Stimulated activated CD4-positive, alpha-beta T cell treated with anti-CD3 and anti-CD28 coated beads, Interleukin-2, amount 100 ng/mL, for 24 hours (primary cell): ENCODE results near the gene IDUA.

Source experiments
- DNase-seq, 2 donors: peaks; one replicate each; pipeline ENCODE4 v3.0.0-alpha.2; 2020

The IDUA gene

DNA sequence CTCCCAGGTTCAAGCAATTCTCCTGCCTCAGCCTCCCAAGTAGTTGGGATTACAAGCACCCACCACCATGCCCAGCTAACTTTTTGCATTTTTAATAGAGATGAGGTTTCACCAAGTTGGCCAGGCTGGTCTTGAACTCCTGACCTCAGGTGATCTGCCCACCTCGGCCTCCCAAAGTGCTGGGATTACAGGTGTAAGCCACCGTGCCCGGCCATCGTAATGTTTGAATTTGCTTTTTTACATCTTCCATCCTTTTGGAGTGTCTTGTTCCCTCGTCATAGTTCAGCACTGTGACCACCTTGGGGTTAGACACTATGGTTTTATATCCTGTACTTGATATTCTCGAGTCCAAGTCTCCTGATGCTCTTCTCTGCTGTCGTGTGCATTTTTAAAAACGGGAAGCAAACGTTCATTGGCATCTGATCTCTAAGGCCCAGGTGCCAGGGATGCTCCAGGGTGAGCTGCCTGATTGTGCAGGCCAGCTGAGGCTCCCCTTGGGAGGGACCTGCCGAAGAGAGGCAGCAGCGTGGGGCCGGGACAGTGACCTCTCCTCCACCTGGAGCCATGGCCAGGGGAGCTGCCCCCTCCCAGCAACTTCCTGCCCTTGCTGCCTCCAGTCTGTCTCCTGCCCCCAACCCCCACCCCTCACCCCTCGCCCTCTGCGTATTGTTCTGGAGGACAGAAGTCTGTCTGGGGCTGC lies 30.2 kb upstream of the IDUA start:
- DNase-seq: no peak

DNA sequence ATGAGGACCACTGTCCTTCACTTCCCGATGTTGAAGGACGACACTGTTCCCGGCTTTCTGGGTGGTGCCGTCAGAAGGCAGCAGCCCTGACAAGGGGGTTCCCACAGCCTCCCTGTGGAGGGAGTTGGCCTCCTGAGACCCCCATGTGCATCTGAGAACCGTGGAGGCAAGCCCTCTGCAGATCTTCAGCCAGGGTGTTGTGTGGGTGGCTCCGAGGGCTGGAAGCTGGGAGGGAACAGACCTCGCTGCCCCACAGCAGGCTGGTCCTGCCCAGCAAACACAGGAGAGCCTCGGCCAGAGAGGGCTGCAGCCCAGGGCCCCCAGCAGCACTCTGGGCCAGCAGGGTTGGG lies 29.6 kb upstream of the IDUA start:
- DNase-seq: no peak

DNA sequence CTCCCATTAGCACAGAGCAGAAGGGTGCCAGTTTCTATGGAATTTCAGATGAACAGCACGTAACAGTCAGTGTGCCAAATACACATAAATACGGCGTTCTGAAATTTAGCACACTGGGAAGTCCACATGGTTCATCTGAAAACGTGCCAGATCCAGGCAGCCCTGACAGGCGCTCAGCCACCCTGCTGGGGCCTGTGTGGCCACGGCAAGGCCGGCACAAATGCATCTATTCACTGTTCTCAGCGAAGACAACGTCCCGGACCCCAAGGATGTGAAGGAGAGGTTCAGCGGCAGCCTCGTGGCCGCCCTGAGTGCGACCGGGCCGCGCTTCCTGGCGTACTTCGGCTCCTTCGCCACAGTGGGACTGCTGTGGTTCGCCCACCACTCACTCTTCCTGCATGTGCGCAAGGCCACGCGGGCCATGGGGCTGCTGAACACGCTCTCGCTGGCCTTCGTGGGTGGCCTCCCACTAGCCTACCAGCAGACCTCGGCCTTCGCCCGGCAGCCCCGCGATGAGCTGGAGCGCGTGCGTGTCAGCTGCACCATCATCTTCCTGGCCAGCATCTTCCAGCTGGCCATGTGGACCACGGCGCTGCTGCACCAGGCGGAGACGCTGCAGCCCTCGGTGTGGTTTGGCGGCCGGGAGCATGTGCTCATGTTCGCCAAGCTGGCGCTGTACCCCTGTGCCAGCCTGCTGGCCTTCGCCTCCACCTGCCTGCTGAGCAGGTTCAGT lies 29.1 kb upstream of the IDUA start:
- no peak for DNase-seq

DNA sequence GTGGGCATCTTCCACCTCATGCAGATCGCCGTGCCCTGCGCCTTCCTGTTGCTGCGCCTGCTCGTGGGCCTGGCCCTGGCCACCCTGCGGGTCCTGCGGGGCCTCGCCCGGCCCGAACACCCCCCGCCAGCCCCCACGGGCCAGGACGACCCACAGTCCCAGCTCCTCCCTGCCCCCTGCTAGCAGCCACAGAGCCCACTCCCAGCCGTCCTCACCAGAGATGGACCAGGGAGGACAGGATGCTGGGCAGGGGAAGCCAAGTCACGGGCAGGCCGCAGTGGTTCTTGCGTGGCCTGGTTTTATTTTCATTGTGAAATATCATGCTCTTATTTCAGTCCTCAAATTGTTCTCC lies 28.6 kb upstream of the IDUA start:
- DNase-seq: no peak

DNA sequence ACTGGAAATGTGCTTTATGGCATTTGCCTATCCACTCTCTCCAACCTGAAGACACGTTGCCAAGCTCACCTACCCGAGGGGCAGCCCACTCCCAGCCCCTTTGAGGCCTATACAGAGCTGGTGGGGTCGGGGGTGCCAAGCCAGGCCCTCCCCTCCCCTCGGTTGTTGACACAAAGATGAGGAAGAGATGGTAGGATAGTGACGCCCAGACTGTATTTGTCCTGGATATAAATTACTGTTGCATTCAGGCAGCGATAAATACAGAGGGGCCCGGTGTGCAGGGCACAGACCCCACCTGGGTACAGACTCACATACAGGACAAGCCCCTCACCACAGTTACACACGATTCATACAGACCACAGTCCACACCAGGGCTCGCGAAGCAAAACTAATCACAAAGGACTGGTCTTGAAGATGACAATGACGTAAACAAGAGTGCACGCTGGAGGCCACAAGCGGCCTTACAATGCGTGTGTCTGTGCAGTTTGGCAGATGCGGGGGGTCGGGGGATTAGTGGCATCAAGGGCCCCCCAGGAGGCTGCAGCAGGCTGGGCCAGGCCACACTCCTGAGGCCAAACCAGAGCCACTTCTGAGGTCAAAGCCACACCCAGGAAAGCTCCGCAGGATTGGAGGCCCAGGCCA lies 28.0 kb upstream of the IDUA start:
- DNase-seq: no peak

DNA sequence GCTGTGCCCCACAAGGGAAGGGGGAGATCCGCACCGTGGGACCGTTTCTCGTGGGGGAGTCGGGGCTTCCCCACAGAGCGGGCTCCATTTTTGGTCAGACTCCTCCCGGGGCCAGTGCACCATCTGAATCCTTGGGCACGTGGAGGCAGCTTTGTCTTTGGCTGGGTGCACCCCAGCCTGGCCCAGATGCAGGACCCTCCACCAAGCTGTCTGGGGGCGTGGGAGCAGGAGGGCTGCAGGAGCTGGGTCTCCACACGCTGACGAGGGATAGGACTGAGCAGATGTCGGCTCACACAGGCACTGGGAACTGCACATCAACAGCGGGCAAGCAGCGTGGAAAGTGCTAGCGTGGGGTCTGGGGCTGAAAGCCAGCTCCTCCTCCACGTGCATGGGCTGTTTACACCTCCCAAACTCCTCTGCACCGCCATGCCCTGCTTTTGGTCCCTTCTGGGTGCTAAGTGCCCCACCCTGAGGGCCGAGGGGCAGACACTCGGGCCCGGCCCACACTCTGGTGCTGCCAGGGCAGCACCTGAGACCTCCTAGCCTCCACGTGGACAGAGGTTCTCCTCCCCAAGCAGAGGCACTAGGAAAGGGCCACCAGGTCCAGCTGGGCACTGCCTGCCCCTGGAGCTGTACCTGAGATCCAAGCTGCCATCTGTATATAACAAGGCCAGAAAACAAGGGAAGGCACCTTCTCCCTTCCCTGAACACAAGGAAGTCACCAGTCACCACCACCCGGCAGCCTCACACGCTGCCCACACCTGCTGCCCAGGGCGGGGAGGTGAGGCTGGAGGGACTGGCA lies 27.3 kb upstream of the IDUA start:
- DNase-seq: no peak

DNA sequence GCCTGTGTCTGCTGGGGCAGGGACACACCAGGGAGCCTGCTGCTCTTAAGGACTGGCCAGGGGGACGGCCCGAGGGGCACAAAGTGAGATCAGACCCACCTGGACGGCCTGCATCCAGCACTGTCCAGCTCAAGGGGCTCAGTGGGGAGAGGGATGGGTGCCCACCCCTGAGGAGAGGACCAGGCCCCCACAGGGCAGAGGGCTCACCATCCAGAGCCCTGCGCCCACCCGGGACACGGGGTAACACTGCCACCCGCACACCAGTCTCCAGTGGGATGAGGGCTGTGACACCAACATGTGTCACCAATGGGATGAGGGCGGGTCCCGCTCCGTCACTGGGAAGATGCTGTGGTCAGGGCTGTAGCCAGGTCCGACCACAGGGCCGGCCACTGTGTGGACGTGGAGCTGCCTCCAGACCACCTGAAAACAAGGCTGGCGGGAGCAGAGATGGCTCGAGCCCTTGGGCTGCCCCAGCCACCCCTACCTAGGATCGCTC lies 26.7 kb upstream of the IDUA start:
- no peak for DNase-seq

DNA sequence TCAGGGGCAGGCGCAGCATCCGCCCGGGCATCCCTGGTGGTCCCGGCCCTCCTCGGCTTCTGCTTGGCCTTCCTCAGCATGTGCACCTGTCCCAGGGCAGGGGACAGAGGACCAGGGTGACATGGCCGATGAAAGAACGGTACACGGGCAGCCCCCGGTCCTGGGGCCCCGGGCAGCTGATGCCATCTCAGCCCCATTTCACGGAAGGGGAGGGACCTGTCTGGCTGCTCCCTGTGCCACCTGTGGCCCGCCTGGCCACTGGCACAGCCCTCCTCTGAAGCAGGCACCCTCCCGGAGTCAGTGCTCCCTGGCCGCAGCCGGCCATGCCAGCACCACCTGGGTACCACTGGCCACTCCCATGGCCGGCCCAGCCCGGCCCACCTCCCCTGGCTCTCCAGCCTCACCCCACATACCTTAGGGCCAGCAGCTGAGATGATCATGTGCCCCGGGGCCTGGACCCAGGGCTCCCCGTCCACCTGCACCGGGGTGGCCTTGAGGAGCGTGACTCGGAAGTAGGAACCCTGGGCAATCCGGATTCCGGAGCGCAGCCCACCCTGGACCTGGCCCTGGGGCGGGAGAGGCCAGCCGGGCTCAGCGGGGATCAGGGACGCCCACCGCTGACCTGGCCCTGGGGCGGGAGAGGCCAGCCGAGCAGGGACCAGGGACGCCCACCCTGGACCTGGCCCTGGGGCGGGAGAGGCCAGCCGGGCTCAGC lies 26.1 kb upstream of the IDUA start:
- DNase-seq: no peak

DNA sequence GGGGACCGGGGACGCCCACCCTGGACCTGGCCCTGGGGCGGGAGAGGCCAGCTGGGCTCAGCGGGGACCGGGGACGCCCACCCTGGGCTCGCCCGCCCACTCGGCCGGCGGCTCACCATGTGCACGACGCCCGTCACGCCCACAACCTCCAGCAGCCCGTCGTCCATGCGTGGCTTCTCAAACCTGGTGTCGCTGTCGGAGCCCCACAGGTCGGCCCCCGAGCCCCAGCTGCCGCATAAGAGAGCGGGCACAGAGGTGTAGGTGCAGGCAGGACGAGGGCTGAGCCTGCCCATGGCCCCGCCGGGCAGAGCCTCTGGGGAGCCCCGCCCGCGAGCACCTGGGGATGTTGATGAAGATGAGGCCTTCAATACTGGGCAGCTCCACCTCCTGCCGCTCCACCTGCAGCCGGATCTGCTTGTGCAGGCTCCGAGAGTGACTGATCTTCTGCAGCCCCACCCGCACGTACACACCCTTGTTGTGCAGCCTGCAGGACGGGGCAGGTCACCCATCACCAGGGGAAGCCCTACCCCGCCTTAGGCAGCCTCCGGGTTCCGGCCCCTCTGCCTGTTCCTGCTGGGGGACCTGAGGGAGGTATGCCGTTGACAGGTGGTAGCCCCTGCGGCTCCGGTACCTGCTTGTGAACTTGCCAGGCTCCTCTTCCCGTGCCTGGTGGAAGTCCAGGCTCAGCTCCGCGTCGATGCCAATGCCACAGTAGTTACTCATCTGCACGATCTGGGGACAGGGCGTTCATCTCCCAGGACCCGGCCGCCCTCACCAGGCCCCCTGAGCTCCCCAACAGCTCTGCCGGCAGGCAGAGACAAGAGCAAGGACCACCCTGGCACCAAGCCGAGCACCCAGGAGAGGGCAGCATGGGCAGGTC lies 25.3 kb upstream of the IDUA start:
- DNase-seq: no peak

DNA sequence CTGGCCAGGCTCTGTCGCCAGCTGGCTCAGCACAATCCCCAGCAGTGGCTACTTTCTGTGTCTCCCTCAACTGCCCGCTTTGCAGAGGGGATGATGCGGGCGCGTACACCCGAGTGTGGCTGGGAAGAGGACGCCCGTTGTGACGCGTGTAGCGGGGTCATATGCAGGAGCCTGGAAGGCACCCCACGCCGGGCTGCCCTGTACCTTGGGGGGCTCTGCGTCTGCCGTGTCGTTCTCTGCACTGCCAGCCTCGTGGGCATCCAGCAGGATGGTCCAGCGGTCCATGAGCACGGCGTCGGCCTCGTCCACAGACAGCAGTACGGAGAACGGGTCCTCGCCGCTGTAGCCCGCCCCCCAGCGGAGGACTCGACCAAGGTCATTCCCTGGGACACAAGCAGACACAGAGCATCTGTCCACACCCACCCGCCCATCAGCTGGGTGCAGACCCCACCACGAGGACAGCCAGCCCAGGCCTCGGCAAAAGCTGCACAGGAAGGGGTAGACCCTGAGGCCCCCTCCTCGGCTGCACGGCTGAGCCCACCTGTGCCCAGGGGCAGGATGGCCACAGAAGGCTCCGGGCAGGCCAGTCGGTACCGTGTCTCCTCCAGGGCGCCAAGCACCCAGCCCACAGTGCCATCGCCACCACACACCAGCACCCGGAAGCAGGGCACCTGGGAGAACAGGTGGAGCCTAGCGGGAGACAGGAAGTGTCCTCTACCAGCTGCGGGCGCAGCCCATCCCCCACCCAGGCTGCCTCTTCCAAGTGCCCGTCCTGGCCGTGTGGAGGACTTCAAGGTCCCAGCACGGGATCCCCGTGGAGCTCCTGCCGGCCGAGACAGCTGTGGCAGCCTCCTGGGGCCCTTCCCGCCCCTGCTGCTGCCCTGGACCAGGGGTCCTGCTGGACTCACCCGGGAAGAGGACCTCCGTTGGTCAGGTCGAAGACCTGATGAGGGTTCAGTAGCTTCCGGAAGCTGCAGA lies 24.3 kb upstream of the IDUA start:
- no peak for DNase-seq

DNA sequence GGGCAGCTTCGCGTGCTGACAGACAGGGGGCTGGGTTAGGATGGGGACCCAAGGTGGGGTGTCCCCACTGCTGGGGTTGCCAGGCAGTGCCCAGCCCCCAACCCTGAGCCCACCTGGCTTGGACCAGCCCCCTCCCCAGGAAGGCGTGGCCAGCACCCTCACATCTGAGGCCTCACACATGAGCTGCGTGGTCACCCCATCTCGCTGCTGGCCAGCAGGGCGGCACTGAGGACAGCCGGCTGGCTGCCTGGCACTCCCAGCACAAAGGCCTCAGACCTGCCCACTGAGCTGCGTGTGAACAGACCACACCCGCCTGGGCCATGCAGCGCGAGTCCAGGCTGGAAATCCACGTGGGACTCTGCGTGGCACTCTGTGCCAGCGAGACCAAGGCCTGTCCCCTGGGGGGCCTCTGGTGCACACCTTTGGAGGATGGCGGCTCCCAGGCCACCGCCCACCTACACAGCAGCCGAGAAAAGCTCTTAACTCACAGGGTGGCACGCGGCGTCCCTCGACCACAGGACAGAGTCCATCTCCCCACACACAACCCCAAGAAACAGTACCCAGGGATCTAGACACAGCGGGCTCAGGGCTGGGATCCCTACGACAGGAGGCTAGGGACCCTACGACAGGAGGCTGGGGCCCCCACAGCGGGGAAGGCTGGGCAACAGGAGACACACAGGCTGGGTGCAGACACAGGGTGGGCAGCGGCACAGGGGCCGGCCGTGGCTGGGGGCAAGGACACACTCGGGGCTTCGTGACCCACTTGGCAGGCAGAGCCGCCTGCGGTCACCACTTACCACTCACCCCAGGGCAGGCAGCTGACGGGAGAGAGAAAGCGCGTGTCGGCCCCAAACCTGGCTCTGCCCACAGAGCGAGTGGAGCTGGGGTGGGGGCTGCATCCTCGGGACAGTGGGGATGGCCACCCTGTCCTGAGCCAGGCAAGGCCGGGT lies 23.3 kb upstream of the IDUA start:
- DNase-seq: no peak

DNA sequence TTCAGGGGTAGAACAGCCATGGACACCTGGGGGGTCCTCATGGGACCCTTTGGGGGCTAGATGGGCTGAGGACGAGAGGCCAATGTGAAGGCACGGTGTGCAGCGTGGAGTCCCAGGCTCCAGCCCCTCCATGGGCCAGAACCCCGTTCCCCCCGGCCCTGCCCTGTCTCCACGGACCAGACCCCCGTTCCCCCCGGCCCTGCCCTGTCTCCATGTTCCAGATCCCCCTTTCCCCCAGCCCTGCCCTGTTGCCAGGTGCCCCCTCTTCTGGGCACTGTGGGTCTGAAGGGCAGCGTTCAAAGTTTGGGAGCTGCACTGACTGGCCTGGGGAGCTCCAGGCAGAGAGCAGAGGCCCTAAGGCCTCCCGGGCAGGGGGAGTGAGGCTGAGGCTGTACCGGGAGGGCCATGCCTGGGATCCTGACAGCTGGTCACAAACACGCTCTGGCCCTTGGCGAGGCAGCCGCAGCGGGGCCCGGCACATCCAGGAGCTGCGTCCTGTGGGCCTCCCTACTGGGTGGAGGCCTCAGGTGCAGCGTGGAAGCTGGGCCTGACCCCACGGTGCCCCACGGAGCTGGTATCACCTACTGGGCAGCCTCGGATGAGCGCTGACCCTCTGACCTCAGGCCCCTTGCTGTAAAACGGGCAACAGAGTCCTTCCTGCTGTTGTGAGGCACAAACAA lies 22.4 kb upstream of the IDUA start:
- DNase-seq: no peak

DNA sequence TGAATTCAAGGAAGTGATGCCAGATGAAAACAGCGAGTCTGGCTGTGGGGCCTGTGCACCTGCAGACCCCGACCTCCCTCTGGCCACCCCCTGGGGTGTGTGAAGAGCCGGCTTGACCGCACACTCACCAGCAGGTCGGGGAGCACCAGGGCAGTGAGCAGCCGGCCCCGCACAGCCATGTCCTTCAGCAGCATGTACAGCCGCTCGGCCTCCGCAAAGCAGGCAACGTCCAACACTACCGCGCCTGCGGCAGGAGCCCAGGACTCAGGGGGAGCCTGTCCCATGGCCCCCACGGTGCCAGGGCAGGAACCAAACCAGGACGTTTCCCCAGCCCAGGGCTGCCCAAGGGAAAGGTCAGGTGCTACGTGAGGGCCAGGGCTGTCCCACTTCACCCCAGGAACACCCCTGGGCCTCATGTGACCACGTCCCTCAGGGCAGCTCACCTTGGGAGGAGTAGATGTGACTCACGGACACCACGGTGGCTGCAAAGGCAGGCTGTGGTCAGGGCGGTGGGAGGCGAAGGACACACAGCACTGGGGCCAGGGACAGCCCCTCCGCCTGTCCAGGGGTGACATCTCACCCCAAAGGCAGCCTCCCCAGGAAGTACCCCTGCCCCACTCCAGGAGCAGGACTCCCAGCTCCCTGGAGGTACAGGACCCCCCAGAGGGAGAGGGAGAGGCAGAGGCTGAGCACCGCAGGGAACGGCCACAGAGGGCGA lies 21.6 kb upstream of the IDUA start:
- DNase-seq: no peak

DNA sequence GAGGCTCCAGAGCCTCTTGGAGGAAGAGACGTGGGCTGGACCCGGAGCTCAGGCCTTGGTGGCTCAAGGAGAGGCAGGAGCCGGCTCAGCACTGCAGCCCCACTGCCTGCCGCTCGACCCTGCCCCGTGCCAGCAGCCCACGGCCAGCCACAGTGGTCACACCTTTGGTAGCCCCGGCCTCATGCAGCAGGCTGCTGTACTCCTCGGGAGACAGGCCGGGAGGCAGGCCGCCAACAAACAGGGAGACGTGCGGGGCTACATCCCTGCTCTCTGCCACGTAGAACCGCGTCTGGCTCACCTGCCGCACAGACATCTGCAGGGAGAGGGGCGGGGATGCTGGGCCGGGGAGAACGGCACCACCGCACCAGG lies 21.1 kb upstream of the IDUA start:
- no peak for DNase-seq

DNA sequence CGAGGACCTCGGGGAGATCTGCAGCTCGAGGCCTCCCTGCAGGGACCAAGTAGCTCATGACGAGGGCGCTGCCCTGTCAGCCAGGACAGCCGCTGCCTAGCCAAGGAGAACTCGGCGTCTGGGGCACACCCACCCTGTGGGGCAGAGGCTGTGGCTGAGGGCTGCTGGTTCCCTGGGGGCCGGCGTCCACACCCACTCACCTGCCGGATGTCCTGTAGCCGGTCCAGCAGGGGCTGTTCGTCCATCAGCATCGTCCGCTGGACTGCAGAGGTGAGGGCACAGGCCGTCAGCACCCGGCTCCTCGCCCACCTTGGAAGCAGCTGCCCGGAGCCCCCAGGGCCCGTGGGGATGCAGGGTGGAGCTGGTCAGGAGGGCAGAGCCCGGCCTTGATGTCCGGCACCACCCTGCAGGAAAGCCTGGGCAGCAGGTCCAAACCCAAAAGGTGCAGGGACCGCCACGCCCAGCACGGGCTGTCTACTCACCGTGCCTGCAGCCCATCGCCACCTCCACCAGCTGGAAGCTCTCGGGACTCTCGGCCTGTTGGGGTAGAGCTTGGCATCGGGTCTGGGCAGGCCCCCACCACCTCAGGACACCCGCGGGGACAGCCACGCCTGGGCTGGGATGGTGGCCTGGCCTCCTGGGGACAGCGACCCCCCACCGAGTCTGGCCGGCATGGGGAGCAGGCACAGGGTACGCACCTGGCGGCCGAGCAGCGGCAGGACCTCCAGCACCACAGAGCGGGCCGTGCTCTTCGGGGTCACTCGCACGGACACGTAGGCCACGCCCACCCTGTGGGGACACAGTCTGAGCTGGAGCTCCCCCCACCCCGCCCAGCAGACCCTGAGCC lies 20.4 kb upstream of the IDUA start:
- DNase-seq: no peak

DNA sequence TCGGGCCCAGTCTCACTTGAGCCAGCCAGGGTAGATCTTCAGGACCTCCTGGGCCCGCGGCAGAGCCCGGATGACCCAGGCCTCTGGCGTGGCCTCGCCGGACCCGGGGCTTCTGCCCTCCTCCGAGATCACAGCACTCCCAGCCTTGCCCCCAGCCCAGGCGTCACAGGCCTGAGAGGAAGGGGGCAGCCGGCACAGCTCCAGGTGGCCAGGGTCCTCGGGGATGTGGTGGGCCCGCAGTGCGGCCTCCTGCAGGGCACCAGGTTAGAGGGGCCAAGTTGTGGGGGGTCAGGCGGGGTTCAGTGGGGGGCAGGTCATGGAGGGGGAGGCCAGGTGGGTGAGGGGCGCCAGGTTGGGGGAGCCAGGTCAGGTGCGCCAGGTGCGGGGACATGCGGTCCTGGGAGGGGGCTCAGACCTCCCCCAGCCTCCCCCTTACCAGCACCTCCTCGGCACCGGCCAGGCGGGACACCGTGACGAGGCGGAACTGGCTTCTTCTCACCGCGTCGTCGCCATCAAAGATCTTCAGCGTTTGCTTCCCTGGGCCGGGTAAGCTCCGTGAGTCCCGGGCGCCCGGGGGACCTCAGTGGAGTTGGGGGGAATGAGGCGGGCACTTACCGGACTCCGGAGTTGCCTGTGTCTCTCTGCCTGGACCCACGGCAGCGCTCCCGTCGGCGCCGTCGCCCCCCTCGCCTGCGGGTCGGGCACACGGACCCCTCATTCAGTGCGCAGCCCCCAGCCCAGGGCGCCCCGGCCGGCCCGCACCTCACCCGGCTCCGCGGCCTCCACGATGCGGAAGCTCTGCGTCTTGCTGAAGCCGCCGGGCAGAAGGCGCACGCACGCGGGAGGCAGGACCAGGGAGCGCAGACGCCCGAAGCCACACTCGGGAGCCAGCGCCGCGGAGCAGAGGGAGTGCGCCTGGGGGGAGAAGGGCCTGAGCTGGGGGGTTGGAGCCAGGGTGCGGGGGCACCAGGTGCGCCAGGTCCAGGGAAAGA lies 19.4 kb upstream of the IDUA start:
- DNase-seq: no peak
